SK-N-SH (cell line): ENCODE results near the gene PPID.

Experiments used
- FOXM1 ChIP-seq: IDR thresholded peaks from 2 replicates; pipeline ENCODE4 v1.4.0; 2012; ENCODE audit warnings: low read depth, mild to moderate bottlenecking
- MXI1 ChIP-seq: IDR thresholded peaks from 2 replicates; pipeline ENCODE4 v1.6.1; 2012; ENCODE audit warnings: mild to moderate bottlenecking, low read depth, low read length, improper control_type of control experiment
- TF ChIP-seq, protein P1 (sequence below): IDR thresholded peaks from 2 replicates; pipeline ENCODE4 v1.6.1; 2012; ENCODE audit warnings: mild to moderate bottlenecking, low read depth, low read length, moderate library complexity
- TF ChIP-seq, protein P2 (sequence below): fragments of 200-600 bp; sonication (generic); IDR thresholded peaks from 2 replicates; pipeline ENCODE4 v1.6.1; 2017; ENCODE audit warnings: antibody characterized with exemption, mild to moderate bottlenecking, moderate library complexity

DNA sequence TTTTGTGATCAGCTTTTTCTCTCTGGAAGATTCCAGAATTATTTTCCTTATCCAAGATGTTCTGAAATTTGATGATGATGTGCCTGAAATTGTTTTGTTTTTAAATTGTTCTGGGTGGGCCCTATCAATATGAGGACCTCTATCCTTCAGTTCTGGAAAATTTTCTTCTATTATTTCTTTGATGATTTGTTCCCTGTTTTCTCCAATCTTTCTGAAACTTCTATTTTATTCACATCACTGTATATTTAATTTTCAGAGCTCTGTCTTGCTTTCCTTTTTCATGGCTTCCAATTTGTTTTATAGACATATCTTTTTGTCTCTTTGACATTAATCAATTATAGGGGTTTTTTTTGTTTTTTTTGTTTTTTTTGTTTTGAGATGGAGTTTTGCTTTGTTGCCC lies 33.4 kb upstream of the PPID start:
- TF ChIP-seq, protein P1, sequence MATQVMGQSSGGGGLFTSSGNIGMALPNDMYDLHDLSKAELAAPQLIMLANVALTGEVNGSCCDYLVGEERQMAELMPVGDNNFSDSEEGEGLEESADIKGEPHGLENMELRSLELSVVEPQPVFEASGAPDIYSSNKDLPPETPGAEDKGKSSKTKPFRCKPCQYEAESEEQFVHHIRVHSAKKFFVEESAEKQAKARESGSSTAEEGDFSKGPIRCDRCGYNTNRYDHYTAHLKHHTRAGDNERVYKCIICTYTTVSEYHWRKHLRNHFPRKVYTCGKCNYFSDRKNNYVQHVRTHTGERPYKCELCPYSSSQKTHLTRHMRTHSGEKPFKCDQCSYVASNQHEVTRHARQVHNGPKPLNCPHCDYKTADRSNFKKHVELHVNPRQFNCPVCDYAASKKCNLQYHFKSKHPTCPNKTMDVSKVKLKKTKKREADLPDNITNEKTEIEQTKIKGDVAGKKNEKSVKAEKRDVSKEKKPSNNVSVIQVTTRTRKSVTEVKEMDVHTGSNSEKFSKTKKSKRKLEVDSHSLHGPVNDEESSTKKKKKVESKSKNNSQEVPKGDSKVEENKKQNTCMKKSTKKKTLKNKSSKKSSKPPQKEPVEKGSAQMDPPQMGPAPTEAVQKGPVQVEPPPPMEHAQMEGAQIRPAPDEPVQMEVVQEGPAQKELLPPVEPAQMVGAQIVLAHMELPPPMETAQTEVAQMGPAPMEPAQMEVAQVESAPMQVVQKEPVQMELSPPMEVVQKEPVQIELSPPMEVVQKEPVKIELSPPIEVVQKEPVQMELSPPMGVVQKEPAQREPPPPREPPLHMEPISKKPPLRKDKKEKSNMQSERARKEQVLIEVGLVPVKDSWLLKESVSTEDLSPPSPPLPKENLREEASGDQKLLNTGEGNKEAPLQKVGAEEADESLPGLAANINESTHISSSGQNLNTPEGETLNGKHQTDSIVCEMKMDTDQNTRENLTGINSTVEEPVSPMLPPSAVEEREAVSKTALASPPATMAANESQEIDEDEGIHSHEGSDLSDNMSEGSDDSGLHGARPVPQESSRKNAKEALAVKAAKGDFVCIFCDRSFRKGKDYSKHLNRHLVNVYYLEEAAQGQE = no peak
- no peak for TF ChIP-seq MXI1
- TF ChIP-seq FOXM1 = no peak
- TF ChIP-seq, protein P2, sequence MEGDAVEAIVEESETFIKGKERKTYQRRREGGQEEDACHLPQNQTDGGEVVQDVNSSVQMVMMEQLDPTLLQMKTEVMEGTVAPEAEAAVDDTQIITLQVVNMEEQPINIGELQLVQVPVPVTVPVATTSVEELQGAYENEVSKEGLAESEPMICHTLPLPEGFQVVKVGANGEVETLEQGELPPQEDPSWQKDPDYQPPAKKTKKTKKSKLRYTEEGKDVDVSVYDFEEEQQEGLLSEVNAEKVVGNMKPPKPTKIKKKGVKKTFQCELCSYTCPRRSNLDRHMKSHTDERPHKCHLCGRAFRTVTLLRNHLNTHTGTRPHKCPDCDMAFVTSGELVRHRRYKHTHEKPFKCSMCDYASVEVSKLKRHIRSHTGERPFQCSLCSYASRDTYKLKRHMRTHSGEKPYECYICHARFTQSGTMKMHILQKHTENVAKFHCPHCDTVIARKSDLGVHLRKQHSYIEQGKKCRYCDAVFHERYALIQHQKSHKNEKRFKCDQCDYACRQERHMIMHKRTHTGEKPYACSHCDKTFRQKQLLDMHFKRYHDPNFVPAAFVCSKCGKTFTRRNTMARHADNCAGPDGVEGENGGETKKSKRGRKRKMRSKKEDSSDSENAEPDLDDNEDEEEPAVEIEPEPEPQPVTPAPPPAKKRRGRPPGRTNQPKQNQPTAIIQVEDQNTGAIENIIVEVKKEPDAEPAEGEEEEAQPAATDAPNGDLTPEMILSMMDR = no peak
